ENCODE measurements around the gene BRSK2. TPM values are rescaled to one million over a fixed set of nuclear protein-coding genes. Genes with fewer than 3 reads are reported as not detected.
"Not testable (repeated sequence)": the region's sequence is repeated elsewhere in the genome, so short reads cannot be mapped to it uniquely, and the experiment has no call there.

Gene BRSK2
- polyA plus RNA-seq (2012; rRNA removed) = 0.64 and 0.80 TPM in 2 replicates
- 0.26 and 0.68 TPM in 2 replicates for polyA plus RNA-seq (2012; cell fraction: cytosol; rRNA removed)
- 1.1 and 3.0 TPM in 2 replicates for polyA plus RNA-seq (2012; cell fraction: nucleus; rRNA removed)

GRCh38 chr11:1389932-1390568 is at the start of gene BRSK2:
Gene BRSK2, plus strand, starts transcription at chr11:1389934. Its CDS starts 351 bp downstream, at chr11:1390285.
- Histone ChIP-seq H2AFZ (ENCODE audit: low read depth) (peak within 1 kb of the TSS; percentile 98), H4K20me1 (ENCODE audit: insufficient read depth) (no peaks in the 10 kb centered on the region), H3K4me1 (ENCODE audit: control insufficient read depth in 1 of 2, insufficient read depth in 2 of 2, low read depth in 1 of 2, low read length in 1 of 2) (peaks cover 0 to 41% of the 10 kb centered on the region in 2 experiments; a peak in 1 of 4 replicates), H3K79me2 (ENCODE audit: insufficient read depth) (no peaks in the 10 kb centered on the region), H3K27me3 (ENCODE audit: insufficient read depth) (peaks cover 21% of the 10 kb centered on the region), H3K9ac (peak within 1 kb of the TSS; percentile 77), H3K36me3 (replicated peaks in 1 of 2; ENCODE audit: control insufficient read depth in 1 of 2, insufficient read depth in 2 of 2, low read length in 1 of 2) (no peaks in the 10 kb centered on the region), H3K9me3 (no peaks in the 10 kb centered on the region), H3K27ac (ENCODE audit: low read depth in 2 of 2, low read length in 1 of 2) (peak within 1 kb of the TSS in 1 of 2 experiments; percentile 80; a peak in 2 of 4 replicates), H3K4me3 (ENCODE audit: low read depth in 2 of 2, low read length in 1 of 2) (peak within 1 kb of the TSS; percentile 56 to 64), H3K9me2 (no peaks in the 10 kb centered on the region), H3F3A (replicated peaks; ENCODE audit: insufficient read depth) (no peaks in the 10 kb centered on the region), H3K4me2 (peak within 1 kb of the TSS; percentile 95)
- CTCF ChIA-PET = interaction anchor here (0.8 to 1.8 kb wide), 3 partner anchors 97 to 157 kb away, joined by 5 to 7 read pairs (median 5); no protein-coding TSS in a partner anchor
- POLR2A ChIA-PET = interaction anchor here (0.6 to 0.8 kb wide), 2 partner anchors 10 to 47 kb away, joined by 3 read pairs; no protein-coding TSS in a partner anchor
- WGBS (ENCODE audit: low lambda C conversion rate) = 7% methylated on average over 14 of the region's 119 CpGs
- TF ChIP-seq USF2 (IDR thresholded peaks at IDR 0.05; ENCODE audit: borderline replicate concordance, low read depth, low read length) (no peak), CTCF (IDR thresholded peaks at IDR 0.05) (no peak), MXI1 (IDR thresholded peaks at IDR 0.05; ENCODE audit: low read depth, low read length) (no peak), TCF12 (IDR thresholded peaks at IDR 0.05) (no peak), RFX5 (IDR thresholded peaks at IDR 0.05; ENCODE audit: low read length) (no peak)
- no peak for DNase-seq

- Histone ChIP-seq H3K9me2 (no peaks in the 10 kb centered on the region), H3K4me1 (ENCODE audit: control insufficient read depth in 1 of 2, insufficient read depth in 2 of 2, low read depth in 1 of 2, low read length in 1 of 2) (peaks cover 8 to 10% of the 10 kb centered on the region in 2 experiments; a peak in 2 of 4 replicates), H4K20me1 (ENCODE audit: insufficient read depth) (no peaks in the 10 kb centered on the region), H3F3A (replicated peaks; ENCODE audit: insufficient read depth) (no peaks in the 10 kb centered on the region), H3K79me2 (ENCODE audit: insufficient read depth) (no peaks in the 10 kb centered on the region), H3K9me3 (no peaks in the 10 kb centered on the region), H3K4me2 (no peak overlapping the region), H3K36me3 (replicated peaks in 1 of 2; ENCODE audit: control insufficient read depth in 1 of 2, insufficient read depth in 2 of 2, low read length in 1 of 2) (no peaks in the 10 kb centered on the region), H3K27me3 (ENCODE audit: insufficient read depth) (no peaks in the 10 kb centered on the region), H3K27ac (ENCODE audit: low read depth in 2 of 2, low read length in 1 of 2) (no peak overlapping the region), H2AFZ (ENCODE audit: low read depth) (no peak overlapping the region), H3K4me3 (ENCODE audit: low read depth in 2 of 2, low read length in 1 of 2) (no peak overlapping the region), H3K9ac (no peak overlapping the region)
- WGBS (ENCODE audit: low lambda C conversion rate) = 70% methylated on average over 12 of the region's 12 CpGs
- no peak for DNase-seq
- no peak for TF ChIP-seq RFX5 (IDR thresholded peaks at IDR 0.05; ENCODE audit: low read length)
- no peak for TF ChIP-seq RXRA (IDR thresholded peaks at IDR 0.05; ENCODE audit: borderline replicate concordance, low read depth)
- TF ChIP-seq FOXJ3 (CRISPR knock-in tag; IDR thresholded peaks at IDR 0.05) = no peak
- no peak for TF ChIP-seq JUND (IDR thresholded peaks at IDR 0.05)
- TF ChIP-seq RAD21 (IDR thresholded peaks at IDR 0.05; ENCODE audit: low read length) = no peak
- no peak for TF ChIP-seq GATA2 (CRISPR knock-in tag; IDR thresholded peaks at IDR 0.05)
- TF ChIP-seq REST (IDR thresholded peaks at IDR 0.05; ENCODE audit: low read depth, low read length) = no peak
- POLR2A ChIA-PET = no interaction called here
- CTCF ChIA-PET = no interaction called here
These were observed 49.6 kb upstream of the BRSK2 start for GRCh38 chr11:1340111-1340510.

GRCh38 chr11:1341226-1341625 is 48.5 kb upstream of the BRSK2 start:
- H3K4me3 ChIP-seq (ENCODE audit: low read depth in 2 of 2, low read length in 1 of 2); H3F3A ChIP-seq (replicated peaks; ENCODE audit: insufficient read depth); H3K9ac ChIP-seq; H3K9me3 ChIP-seq; H4K20me1 ChIP-seq (ENCODE audit: insufficient read depth); H3K9me2 ChIP-seq; H2AFZ ChIP-seq (ENCODE audit: low read depth); POLR2A ChIA-PET; CTCF ChIA-PET; H3K27me3 ChIP-seq (ENCODE audit: insufficient read depth); H3K27ac ChIP-seq (ENCODE audit: low read depth in 2 of 2, low read length in 1 of 2); H3K4me1 ChIP-seq (ENCODE audit: control insufficient read depth in 1 of 2, insufficient read depth in 2 of 2, low read depth in 1 of 2, low read length in 1 of 2); H3K4me2 ChIP-seq; H3K79me2 ChIP-seq (ENCODE audit: insufficient read depth); H3K36me3 ChIP-seq (replicated peaks in 1 of 2; ENCODE audit: control insufficient read depth in 1 of 2, insufficient read depth in 2 of 2, low read length in 1 of 2); DNase-seq: not testable (repeated sequence)
- WGBS (ENCODE audit: low lambda C conversion rate) = 49% methylated on average over 6 of the region's 10 CpGs
